GM23338 (cell line): ENCODE measurements around the gene ARF5.

Source experiments
- CREB1 ChIP-seq: fragments of 250-450 bp; sonication (Bioruptor Pico); IDR thresholded peaks from 2 replicates; pipeline ENCODE4 v1.5.0; 2020; ENCODE audit warnings: low read depth, mild to moderate bottlenecking, moderate library complexity
- TF ChIP-seq, protein P1 (sequence below), 2 experiments: fragments of 200-600 bp in 1 of 2; sonication (generic) in 1 of 2; conservative IDR thresholded peaks; 2 replicates each; pipeline versions ENCODE4 v1.5.1 to v1.6.1; 2016 to 2017; ENCODE audit warnings: antibody characterized with exemption in 2 of 2, low read depth in 2 of 2, mild to moderate bottlenecking in 2 of 2, moderate library complexity in 1 of 2

DNA sequence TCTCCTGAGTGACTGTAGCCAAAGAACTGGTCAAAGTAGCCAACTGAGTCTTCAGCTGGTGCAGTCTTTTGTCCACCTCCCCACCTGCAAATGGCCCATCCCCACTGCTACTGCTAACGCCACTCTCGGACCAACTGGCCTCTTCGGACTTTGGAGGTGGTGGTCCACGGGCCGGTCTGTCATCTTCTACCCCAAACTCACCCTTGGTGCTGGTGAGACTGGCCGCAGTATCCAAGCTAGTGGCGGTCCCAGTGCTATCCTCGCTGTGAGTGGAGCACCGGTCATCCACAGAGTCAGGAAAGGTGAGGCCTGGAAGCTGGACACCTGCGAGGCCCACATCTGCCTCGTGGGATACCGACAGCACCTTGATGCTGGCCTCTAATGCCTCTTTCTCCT is 3.6 kb upstream of the ARF5 start:
- TF ChIP-seq, protein P1, sequence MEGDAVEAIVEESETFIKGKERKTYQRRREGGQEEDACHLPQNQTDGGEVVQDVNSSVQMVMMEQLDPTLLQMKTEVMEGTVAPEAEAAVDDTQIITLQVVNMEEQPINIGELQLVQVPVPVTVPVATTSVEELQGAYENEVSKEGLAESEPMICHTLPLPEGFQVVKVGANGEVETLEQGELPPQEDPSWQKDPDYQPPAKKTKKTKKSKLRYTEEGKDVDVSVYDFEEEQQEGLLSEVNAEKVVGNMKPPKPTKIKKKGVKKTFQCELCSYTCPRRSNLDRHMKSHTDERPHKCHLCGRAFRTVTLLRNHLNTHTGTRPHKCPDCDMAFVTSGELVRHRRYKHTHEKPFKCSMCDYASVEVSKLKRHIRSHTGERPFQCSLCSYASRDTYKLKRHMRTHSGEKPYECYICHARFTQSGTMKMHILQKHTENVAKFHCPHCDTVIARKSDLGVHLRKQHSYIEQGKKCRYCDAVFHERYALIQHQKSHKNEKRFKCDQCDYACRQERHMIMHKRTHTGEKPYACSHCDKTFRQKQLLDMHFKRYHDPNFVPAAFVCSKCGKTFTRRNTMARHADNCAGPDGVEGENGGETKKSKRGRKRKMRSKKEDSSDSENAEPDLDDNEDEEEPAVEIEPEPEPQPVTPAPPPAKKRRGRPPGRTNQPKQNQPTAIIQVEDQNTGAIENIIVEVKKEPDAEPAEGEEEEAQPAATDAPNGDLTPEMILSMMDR (conservative IDR thresholded peaks at IDR 0.05; ENCODE audit: low read depth in 2 of 2), result no peak
- no peak for TF ChIP-seq CREB1 (CRISPR knock-in tag)
